ENCODE data around the gene PTPRG.

Gene PTPRG

DNA sequence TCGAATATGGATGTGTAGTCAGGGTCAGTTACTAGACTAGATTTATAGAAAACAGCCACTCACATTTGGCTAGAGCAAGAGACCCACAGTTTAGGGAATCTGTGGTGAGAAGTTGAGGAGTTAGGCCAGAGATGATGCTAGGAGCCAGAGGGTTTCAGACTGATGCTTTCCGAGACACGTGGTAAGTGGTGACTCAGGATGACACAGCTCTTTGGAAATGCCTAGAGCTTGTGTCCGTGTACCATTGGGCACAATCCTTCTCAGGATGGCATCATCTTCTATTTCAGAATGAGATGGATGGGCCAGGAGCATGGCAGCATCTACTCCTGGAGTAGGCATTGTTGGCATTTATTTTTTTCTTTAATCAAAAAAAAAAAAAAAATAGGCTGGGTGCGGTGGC is 28.5 kb downstream of the PTPRG start:
- no peak for DNase-seq (ENCODE audit: low read depth, low spot score)

DNA sequence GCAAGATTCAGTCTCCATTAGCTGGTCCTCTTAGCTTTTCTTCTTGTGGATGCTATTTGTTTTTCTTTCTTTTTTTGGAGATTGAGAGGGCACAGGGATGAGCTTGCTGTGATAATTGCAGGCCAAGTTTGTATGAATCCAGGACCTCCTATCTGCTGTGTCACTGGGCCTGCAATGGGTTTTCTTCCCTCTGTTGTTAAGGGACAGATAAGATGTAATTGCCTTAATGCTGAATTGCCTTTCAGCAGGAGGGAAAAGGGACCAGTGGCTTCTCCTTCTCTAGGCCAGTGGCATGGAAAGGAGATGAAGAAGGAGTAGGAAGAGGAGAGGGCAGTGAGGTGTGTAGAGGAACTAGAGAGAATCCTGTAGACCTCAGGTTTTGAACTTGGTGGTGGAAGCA is 29.9 kb downstream of the PTPRG start:
- DNase-seq (ENCODE audit: low read depth, low spot score): no peak

DNA sequence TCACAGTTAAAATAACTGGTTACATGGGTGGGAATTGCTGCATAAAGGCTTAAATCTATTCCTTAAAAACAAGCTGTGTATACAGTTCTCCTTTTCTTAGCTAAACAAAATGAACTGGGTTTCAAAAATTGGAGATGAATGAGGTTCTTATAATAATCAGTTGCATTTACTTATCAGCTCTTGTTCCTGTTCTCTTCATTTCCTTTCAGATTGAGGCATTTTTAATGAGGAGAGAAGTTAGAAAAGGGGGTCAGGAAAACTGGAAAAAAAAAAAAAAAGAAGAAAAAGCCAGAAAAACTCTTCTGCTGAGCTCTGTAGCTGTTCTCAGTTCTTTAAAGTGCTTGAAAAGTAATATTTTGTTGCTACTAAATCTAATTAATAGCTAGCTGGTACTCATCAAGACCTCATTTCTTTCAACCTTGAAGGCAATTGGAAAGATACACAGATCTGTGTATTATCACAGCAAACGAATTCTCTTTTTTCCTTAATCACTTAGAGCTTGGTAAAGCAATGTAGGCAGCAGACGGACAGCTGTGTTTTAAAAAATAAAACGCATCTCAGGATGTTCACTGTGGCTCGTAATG is 32.2 kb downstream of the PTPRG start:
- no peak for DNase-seq (ENCODE audit: low read depth, low spot score)

DNA sequence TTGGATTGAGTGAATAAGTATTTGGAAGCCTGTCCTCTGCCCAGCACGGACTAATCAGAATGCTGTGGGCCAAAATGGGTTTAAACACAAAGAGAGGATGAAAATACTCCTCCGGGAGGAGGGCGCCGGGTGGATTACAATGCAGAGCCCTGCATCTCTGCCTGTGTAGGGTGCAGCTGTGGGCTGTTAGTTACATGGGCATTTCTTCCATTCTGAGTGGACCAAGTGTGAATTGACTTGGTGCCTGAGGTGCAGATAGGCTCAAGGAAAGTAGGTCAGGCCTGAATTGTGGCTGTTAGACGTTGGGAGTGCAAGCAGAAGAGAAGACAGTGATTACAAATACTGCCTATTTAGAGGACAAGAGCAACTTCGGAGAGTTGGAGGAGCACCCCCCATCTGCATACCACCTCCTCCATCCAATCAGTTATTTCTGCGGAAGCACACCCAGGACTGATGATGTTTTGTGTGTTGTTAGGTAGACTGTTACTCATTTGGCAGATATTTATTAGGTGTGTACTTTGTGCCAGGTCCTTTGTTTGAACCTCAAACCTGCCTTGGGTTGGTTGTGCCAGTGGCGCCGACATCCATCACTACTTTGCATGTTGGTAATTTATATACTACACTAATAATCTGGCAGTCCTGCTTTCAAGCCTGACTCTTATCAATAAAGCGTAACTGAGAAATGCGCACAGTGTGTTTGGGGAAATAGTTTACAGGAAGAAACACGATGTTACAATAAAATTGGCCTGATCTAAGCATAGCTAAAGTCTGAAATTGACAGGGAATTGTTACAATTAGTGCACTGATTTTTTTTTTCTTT is 33.0 kb downstream of the PTPRG start:
- DNase-seq (ENCODE audit: low read depth, low spot score): no peak

DNA sequence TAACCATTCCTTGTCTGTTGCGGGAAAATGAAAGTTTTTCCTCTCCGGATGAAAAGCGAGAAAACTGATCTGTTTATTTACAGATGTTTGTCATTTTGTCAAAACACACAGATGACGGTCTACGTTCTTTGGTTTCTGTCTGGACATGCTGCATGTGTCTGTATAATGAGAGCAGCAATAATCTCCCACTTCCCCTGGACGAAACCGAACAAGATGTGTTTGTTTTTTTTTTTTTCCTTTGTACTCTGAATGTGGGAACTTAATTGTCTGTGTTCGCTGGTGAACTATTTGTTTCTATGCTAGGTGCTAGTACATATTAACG is 33.6 kb downstream of the PTPRG start:
- no peak for DNase-seq (ENCODE audit: low read depth, low spot score)

DNA sequence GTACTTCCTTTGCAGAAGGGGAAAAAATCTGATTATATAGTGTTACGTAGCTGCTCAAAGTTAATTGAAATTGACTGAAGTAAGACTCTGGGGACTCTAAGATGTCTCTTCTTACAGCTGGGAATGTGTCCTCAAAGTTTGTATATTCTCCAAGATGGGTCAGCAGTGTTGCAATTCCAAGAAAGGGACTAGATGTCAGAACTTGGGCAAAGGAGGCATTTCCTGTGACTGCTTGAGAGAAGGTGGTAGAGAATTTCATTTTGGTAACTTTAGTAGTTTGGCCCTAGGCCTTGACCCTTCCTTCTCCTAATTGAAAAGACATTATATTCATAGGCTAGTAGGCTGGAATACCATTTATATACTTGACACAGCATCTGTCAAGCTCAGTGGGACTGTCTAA is 33.9 kb downstream of the PTPRG start:
- DNase-seq (ENCODE audit: low read depth, low spot score): no peak

DNA sequence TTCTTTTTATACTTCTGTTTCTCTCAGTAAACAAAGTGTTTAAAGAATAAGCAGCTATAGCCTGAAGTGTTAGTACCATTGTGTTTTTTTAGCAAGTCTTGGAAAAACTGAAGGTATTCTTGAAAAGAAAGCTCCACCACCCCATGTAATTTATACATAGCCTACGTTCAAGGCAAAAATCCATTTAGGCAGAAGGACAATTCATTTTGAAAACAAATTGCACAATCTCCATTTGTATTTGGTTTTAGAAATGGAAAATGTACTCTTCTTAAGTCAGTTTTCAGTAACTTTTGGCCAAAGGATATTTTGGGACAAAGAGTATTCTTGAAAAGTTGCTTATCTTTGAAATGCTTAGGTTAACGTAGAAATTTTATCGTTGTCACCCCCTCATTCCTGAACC is 34.5 kb downstream of the PTPRG start:
- DNase-seq (ENCODE audit: low read depth, low spot score): no peak

DNA sequence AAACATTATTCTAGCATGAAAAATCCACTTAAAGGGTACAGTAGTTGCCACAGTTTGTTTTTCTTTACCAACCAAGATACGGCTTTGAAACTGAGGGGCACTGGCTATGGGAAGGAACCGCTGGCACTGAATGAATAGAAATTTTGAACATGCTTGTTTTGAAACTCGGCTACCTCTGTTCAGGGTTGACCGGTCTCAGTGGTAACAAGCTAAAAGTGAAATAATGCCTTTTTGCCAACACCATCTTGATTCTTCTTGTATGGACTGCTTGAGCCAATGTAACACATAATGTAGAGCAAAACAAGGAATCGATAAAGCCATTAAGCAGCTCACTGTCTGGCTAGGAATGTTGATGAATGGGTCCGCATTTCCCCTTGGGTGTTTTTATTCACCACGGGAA is 36.5 kb downstream of the PTPRG start:
- DNase-seq (ENCODE audit: low read depth, low spot score): no peak

DNA sequence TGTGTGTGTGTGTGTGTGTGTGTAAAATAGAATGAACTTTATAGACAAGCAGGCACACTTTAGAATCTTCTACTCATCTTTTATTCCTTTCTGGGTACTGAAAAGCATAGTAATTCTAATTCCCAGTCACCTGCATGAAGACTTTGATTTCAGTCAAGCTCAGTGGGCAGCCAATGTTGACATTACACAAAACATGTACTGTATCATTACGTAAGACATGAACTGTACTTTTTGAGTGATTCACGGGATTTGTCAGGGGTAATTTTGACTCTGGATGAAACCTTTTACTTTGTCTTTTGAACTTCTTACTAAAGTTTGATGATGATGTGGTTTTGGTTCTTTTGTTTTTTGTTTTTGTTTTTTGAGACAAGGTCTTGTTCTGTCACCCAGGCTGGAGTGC is 38.8 kb downstream of the PTPRG start:
- no peak for DNase-seq (ENCODE audit: low read depth, low spot score)

DNA sequence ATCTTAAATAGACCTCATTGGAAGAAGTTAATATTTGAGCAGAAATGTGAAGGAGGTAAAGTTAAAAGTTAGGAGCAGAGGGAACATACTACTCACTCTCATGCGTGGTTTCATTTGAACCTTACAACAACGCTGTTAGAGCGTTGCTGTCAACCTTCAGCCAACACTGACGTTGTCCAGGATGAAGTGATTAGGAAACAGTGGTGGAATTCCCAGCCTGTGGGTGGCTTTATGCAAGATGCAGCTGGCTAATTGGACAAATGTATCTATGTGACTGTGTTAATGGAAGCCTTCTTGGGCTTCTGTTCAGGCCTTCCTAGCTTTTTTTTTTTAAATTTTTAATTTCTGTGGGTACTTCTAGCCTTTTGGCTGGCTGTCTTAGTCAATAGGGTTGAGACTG is 40.5 kb downstream of the PTPRG start:
- DNase-seq (ENCODE audit: low read depth, low spot score): no peak

DNA sequence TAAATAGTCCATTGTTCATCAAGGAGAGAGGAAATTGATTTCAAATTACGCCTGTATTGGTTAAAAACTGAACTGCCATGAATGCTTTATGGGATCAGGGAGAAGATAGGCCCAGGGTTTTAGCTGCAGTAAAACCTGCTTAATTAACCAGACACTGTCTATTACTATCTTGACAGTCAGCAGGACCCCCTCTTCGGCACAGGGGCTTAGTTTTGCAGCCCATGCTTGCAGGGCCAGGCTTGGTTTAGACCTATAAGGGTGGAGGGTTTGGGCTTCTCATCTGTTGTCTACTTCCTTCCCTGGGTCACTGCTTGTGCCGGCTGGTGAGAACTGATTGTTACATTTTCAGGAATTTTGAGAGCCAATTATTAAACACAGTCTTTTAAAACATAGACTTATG is 41.1 kb downstream of the PTPRG start:
- no peak for DNase-seq (ENCODE audit: low read depth, low spot score)

DNA sequence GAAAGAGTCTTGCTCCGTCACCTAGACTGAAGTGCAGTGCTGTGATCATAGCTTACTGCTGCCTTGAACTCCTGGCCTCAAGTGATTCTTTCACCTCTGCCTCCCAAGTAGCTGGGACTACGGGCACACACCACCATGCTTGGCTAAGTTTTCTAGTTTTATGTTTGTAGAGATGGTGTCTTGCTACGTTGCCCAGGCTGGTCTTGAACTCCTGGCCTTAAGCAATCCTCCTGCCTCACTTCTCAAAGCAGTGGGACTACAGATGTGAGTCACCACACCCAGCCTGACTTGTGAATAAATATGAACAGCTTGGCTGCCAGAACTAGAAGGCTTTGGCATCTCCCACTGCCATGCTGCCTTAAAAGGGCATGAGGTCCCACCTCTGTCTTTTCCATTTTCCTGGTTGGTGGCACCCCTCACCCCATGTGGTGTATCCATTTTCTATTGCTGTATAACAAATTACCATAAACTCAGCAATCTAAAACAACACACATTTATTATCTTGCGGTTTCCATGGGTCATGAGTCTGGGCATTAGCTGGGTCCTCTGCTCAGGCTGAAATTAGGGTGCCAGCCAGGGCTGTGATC is 44.3 kb downstream of the PTPRG start:
- DNase-seq (ENCODE audit: low read depth, low spot score): no peak

DNA sequence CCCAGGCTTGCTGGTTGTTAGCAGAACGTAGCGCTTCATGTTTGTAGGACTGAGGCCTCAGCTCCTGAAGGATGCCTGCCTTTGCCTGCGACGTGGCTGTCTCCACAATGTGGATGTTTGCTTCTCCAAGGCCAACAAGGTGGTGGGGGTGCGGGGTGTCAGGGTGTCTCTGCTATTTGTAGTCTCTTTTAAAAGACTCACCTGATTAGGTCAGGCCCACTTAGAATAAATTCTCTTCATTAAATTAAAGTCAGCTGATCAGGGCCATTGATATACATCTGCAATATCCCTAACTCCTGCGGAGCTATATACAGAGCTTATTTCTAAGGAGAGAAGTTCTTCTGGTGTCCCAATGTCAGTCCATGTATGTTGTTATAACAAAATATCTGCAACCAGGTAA is 44.8 kb downstream of the PTPRG start:
- DNase-seq (ENCODE audit: low read depth, low spot score): no peak

DNA sequence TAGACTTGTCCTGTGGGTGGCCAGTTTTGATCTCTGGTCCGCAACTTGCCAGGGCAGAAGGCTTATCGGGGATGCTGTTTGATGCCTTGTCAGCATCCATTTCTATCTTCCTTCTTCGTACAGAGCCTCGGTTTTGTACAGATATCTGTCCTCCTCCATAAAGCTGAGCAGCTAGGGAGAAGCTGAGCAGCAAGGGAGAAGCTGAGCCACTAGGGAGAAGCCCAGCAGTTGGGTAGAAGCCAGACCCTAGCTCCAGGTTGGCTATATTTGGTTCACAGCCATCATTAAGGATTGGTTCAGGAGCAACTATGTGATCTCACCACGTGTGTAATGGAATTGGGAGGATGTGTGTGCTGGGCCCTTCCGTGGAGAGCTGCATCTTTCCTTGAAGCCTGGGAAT is 46.7 kb downstream of the PTPRG start:
- no peak for DNase-seq (ENCODE audit: low read depth, low spot score)

DNA sequence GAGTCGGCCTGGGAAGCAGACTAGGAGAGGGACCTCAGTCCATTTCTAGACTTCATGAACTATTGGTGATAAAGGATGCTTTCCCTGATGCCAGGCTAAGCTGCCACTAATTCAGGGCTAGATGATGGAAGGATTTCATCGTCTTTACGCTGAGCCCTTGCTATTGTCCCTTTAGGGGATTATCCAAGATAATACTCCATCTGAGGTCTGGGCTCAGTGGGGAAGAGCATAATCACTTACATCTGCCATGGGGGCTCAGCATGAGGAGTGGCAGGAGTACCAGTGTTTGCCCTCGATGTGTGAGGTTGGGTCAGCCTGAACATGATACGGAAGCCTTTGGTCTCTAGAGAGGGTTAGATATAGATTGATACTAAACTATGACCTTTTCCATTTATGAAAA is 47.3 kb downstream of the PTPRG start:
- DNase-seq (ENCODE audit: low read depth, low spot score): no peak

DNA sequence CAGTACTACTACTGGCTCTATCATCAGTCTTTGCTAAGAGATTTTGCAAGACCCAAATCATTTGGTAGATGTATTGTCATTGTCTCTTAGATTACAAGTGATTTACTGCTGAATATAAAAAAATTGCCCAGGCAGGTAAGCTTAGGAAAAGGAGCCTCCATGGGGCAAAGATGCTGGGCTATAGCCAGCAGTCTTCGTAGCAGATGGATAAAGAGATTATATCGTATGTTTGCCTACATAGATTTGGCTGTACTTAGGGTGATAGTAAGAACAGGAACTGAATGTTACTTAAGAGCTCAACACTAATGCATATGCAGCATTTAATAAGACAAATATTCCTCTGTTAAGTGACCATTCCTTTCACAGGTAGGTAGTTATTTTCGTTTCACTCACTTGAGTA is 48.9 kb downstream of the PTPRG start:
- no peak for DNase-seq (ENCODE audit: low read depth, low spot score)

DNA sequence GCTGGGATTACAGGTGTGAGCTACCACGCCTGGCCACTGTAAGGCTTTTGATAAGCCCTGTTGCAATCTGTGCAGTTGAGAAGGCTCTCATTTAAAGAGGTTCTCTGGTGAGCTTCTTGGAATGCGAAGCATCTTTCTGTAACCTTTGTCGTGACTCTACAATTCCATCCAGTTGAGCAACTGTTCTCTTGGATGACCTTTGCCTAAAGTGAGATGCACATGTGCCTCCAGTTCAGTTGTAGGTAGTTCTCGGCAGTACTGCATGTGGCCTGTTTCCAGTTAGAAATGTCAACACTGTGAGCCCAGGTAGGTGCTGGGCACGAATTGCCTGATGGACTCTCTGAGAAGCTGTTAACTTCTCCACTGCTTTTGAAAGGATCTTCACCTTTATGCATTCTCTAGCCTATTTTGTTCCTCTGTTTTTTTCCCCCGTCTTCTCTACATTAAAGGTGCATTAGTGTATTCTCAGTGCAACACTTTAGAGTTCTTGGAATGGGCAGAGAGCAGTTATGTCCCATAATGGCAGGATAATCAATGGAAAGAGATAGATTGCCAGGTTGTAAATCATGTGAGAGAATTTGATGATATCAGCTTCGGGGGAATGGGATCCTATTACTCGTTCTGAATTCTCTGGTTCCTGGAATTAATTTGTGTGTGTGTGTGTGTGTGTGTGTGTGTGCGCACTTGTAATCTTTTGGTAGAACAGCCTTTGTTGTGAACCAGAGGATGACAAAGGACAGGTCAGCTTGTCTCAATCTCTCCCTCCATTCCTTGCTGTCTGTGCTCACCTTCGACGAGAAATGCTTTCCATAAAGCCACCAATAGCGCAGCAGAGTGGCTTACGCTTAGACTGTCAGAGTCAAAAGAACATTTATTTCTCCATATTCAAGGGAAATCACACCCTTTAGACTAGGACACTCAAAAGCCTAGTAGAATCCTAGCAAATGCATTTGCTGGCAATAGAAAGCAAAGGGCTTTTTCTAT is 51.1 kb downstream of the PTPRG start:
- no peak for DNase-seq (ENCODE audit: low read depth, low spot score)

DNA sequence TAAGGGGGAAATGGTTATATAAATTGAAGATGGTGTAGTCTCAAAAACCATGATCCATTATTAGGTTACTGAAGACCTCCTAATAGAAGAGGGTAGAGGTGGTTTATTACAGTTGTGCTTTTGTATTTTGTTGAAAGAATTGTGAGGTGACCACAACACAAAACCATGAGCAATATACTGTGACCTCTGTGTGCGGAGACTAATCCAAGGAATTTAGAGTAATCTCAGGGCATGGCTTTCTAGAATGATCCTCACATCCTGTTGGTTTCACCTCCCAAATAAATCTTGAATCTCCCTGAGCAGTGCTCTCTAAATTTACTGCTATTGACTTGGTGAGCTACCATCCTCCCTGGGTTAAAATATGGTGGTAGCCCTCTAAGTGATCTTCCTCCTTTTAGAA is 52.3 kb downstream of the PTPRG start:
- no peak for DNase-seq (ENCODE audit: low read depth, low spot score)

DNA sequence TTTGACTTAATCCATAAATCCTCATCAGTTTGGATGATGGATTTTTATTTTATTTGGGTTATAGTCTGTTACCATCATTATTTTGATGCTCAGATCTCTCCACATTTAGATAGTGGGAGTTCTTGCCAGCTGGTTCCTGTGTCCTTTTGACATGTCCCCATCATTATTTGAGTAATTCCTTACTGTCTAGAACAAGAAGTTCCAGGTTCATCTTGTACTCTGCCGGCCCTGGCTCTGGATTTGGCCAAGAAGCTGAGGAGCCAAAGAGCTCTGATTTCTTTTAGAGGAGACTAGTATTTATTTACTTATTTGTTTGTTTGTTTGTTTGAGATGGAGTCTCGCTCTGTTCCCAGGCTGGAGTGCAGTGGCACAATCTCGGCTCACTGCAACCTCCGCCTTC is 54.3 kb downstream of the PTPRG start:
- DNase-seq (ENCODE audit: low read depth, low spot score): no peak

DNA sequence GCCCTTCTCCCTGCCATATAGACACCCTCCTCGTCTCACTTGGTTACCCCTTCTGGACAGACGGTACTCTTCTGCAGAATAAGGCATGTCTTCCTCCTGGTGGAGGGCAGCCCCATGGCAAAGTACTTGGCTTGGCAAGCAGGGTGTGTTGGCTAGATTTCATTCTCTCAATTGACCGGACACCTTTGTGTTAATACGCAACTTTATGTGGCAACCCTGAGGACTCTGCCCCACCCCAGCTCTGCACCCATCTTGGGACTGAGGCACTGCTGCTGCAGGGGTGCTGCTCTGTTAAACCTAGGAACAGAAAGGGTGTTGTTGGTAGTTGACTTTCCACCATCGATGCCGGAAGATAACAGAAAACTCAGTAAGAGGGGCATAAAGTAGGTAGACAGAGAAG is 55.2 kb downstream of the PTPRG start:
- no peak for DNase-seq (ENCODE audit: low read depth, low spot score)

DNA sequence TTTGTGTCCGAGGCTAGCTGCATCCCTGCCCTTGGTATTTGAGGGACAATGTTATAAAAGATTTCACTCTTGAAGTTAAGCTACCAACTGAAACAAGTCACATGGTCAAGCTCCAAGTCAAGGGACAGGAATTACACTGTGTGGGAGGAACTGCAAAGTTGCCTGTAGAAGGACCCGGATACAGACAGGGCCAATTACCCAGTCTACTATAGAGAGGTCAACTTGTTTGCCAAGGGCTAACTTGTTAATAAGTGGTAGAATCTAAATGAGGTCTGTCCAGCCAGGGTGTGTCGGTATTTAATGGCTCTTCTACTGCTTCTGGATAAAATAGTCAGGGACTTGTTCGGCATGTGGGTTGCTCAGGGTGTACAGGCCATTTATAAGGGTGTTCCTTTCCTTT is 55.7 kb downstream of the PTPRG start:
- no peak for DNase-seq (ENCODE audit: low read depth, low spot score)

DNA sequence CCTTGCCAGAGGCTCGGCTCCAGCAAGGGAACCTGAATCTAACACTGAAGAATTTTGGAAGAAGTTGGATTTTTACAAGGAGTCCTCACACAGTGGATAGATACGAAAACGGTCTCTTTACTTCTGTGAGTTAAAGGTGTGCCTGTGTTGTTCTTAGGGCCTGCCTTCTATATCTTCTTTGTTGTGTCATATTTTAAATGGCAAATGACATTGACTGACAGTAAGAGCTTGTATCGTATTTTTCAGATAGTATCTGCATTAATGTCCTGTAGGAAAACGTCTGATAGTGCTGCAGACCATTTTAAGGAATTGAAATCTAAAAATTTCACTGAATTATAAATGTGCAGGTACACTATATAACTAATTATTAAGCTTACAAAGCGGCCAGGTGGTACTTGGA is 56.3 kb downstream of the PTPRG start:
- no peak for DNase-seq (ENCODE audit: low read depth, low spot score)
